T-helper 1 cell treated with Interleukin-12 subunit alpha and Interleukin-12 subunit beta and Interleukin-4 antibody, amounts not matched to agents 30 μg/mL and 1 μg/mL, for 36 hours (primary cell): ENCODE data around the gene BMPR1A.
A peak's percentile ranks its signal among the peaks of the same experiment; 100 is the strongest.

ENCODE experiments used
- H3K27ac Mint-ChIP-seq: one replicate; pipeline ENCODE4 v1.8.0; 2021; ENCODE audit warnings: mild to moderate bottlenecking, mixed read lengths
- H3K27me3 Mint-ChIP-seq: one replicate; pipeline ENCODE4 v1.8.0; 2021; ENCODE audit warnings: low read depth, mixed read lengths
- H3K36me3 Mint-ChIP-seq: one replicate; pipeline ENCODE4 v1.8.0; 2021; ENCODE audit warnings: low read depth, mixed read lengths
- H3K4me1 Mint-ChIP-seq: one replicate; pipeline ENCODE4 v1.8.0; 2021; ENCODE audit warnings: low read depth, mixed read lengths
- H3K4me3 Mint-ChIP-seq: one replicate; pipeline ENCODE4 v1.8.0; 2021; ENCODE audit warnings: mild to moderate bottlenecking, moderate library complexity, mixed read lengths
- H3K9me3 Mint-ChIP-seq: one replicate; pipeline ENCODE4 v1.8.0; 2021; ENCODE audit warnings: mixed read lengths

BMPR1A gene

GRCh38 chr10:86756511-86757112, at the start of gene BMPR1A:
Gene BMPR1A (plus strand): TSS chr10:86756619. CDS start chr10:86876019, 119,400 bp downstream.
- Mint-ChIP-seq H3K4me1 (peaks cover 30% of the 10 kb centered on the region), H3K36me3 (peaks cover 7% of the 10 kb centered on the region)

DNA sequence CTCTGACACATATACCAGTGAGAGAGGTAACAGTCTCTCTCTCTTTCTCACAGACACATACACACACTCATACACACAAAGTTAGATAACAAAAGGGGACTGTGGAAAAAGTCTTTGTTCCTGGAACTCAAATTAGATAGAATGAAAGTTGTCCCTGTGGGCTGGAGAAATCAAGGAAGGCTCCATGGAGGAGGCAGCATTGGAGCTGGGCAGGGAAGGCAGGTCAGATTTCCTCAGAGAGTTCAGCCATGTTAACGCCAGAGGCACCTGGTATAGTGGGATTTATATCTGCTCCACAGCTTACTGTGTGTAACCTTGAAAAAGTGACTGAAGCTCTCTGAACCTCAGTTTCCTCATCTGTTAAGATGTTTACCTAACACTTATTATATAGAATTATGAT, 49.4 kb upstream of the BMPR1A start:
- peaks cover 5% of the 10 kb centered on the region for H3K4me1 Mint-ChIP-seq
- H3K9me3 Mint-ChIP-seq, result no peaks in the 10 kb centered on the region
- no peak overlapping the region for H3K27ac Mint-ChIP-seq
- no peaks in the 10 kb centered on the region for H3K27me3 Mint-ChIP-seq
- H3K36me3 Mint-ChIP-seq, result no peaks in the 10 kb centered on the region
- H3K4me3 Mint-ChIP-seq, result no peak overlapping the region

More at GRCh38 chr10:86756511-86757112, at the start of gene BMPR1A:
- Mint-ChIP-seq H3K4me3 (peak within 1 kb of the TSS; percentile 85), H3K9me3 (no peaks in the 10 kb centered on the region), H3K27ac (peak within 1 kb of the TSS; percentile 73), H3K27me3 (peaks cover 56% of the 10 kb centered on the region)

DNA sequence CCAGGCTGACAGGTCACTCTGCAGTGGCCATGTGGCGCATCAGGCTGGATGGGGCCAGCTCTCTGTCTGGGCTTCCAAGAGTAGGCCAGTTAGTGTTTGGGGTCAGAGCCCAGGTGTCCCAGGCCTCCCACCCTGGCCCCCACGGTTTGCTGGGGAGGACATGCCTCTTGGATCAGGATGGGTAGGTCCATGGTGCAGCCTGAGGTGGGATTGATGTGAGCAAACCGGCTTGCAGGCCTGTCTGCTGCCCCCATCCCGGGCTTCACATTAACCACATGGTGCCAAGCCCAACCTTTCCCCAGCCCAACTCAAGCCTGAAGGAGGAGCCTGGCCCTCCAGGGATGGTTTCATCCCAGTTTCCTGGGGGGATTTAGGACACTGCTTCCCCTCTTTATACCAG, 48.9 kb upstream of the BMPR1A start:
- Mint-ChIP-seq H3K9me3 (no peaks in the 10 kb centered on the region), H3K36me3 (no peaks in the 10 kb centered on the region), H3K27me3 (no peaks in the 10 kb centered on the region), H3K27ac (no peak overlapping the region), H3K4me1 (peaks cover 5% of the 10 kb centered on the region), H3K4me3 (no peak overlapping the region)

GRCh38 chr10:86708068-86708782, 48.2 kb upstream of the BMPR1A start:
- H3K4me3 Mint-ChIP-seq, result no peak overlapping the region
- no peak overlapping the region for H3K27ac Mint-ChIP-seq
- no peaks in the 10 kb centered on the region for H3K36me3 Mint-ChIP-seq
- no peaks in the 10 kb centered on the region for H3K9me3 Mint-ChIP-seq
- no peaks in the 10 kb centered on the region for H3K27me3 Mint-ChIP-seq
- peaks cover 5% of the 10 kb centered on the region for H3K4me1 Mint-ChIP-seq

- Mint-ChIP-seq H3K27me3 (no peaks in the 10 kb centered on the region), H3K4me3 (no peak overlapping the region), H3K9me3 (no peaks in the 10 kb centered on the region), H3K4me1 (peaks cover 5% of the 10 kb centered on the region), H3K36me3 (no peaks in the 10 kb centered on the region), H3K27ac (no peak overlapping the region)
Measured at GRCh38 chr10:86708783-86709380, 47.5 kb upstream of the BMPR1A start.

- Mint-ChIP-seq H3K27ac (peak overlapping the region; percentile 43), H3K27me3 (no peaks in the 10 kb centered on the region), H3K9me3 (no peaks in the 10 kb centered on the region), H3K36me3 (no peaks in the 10 kb centered on the region), H3K4me1 (peaks cover 5% of the 10 kb centered on the region), H3K4me3 (peak overlapping the region; percentile 90)
Measured at GRCh38 chr10:86709396-86710185, 46.8 kb upstream of the BMPR1A start.

- peaks cover 5% of the 10 kb centered on the region for H3K4me1 Mint-ChIP-seq
- no peaks in the 10 kb centered on the region for H3K9me3 Mint-ChIP-seq
- no peaks in the 10 kb centered on the region for H3K27me3 Mint-ChIP-seq
- no peaks in the 10 kb centered on the region for H3K36me3 Mint-ChIP-seq
- peak overlapping the region; percentile 98 for H3K27ac Mint-ChIP-seq
- peak overlapping the region; percentile 90 for H3K4me3 Mint-ChIP-seq
Measured at GRCh38 chr10:86710987-86711512, 45.4 kb upstream of the BMPR1A start.

DNA sequence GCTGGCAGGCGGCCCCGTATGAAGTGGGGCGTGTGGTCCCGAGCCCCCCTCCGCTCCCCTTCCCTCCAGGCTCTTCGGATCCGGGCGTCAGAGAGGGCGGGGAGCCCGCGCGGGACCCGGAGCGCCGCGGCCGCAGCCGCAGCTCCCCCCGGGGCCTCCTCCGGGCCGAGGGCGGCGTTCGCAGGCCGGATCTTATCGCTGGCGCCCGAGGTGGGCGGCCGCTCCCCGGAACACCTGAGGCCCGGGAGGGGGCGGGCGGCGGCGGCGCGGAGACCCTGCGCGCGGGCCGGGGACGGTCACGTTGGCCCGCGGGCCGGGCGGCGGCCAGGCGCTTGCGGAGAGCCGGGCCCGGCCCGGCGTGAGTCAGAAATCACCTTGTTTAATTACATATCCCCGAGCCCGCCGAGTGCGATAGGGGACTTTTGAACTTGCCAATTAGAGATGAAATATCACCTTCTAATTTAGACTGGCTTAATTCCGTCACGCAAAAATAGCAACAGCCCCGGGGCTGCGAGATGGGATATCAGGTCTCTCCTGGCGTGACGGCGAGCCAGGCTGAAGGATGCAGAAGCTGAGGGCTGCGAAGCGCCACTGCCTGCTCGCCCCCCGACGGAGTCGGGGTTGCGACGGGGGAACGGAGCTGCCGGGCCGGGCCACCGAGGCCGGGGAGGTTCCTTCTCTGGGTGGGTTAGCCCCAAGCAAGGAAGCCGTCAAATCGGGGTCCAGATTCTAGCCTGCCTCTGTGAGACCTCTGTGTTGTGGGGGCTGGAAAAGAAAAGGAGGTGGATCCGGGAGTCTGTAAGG, 44.7 kb upstream of the BMPR1A start:
- peak overlapping the region; percentile 78 for H3K4me3 Mint-ChIP-seq
- no peaks in the 10 kb centered on the region for H3K9me3 Mint-ChIP-seq
- no peaks in the 10 kb centered on the region for H3K36me3 Mint-ChIP-seq
- H3K4me1 Mint-ChIP-seq, result peaks cover 5% of the 10 kb centered on the region
- H3K27me3 Mint-ChIP-seq, result no peaks in the 10 kb centered on the region
- peak overlapping the region; percentile 73 for H3K27ac Mint-ChIP-seq

DNA sequence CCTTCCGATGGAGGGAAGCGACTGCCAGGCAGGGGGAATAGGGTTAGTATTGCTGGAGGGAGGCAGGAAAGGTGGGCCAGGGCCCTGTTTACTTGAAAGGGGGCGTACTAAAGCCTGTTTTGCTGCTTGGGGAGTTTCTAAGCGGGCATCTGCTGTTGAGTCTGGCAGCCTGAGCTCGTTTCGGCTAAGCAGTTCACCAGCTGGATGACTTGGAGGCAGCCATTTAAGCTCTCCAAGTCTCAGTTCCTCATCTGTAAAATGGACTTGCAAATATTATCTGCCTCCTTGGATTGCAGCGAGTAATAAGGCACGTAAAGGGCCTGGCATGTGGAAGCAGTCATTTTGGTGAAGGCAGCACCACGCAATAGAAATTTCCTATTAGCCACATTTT, 44.1 kb upstream of the BMPR1A start:
- Mint-ChIP-seq H3K27ac (peak overlapping the region; percentile 73), H3K4me3 (peak overlapping the region; percentile 78), H3K4me1 (peaks cover 5% of the 10 kb centered on the region), H3K36me3 (no peaks in the 10 kb centered on the region), H3K9me3 (no peaks in the 10 kb centered on the region), H3K27me3 (no peaks in the 10 kb centered on the region)

- H3K4me1 Mint-ChIP-seq, result peaks cover 5% of the 10 kb centered on the region
- H3K36me3 Mint-ChIP-seq, result no peaks in the 10 kb centered on the region
- H3K27ac Mint-ChIP-seq, result no peak overlapping the region
- H3K4me3 Mint-ChIP-seq, result no peak overlapping the region
- peaks cover under 1% of the 10 kb centered on the region for H3K27me3 Mint-ChIP-seq
- no peaks in the 10 kb centered on the region for H3K9me3 Mint-ChIP-seq
Measured at GRCh38 chr10:86715156-86715795, 41.1 kb upstream of the BMPR1A start.

DNA sequence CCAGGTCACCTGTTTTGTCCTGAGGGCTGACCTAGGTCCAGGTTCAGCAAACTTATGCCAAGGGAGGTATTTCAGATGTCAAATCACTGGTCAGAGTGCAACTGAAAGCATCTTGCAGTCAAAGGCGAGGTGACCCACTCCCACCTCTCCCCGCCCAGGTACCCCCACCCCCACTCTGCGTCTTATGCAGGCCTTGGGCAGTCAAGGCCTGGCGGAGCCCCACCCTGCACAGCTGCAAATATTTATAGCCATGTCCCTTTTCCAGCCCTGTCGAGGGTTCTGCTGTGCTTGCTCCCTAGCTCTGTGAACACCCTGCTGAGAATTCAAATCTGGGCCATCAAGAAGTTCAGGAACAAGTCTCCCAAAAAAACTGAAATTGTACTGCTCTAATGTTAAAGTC, 40.6 kb upstream of the BMPR1A start:
- peaks cover 6% of the 10 kb centered on the region for H3K27me3 Mint-ChIP-seq
- H3K4me3 Mint-ChIP-seq, result no peak overlapping the region
- H3K4me1 Mint-ChIP-seq, result peaks cover 1% of the 10 kb centered on the region
- no peaks in the 10 kb centered on the region for H3K9me3 Mint-ChIP-seq
- no peaks in the 10 kb centered on the region for H3K36me3 Mint-ChIP-seq
- H3K27ac Mint-ChIP-seq, result no peak overlapping the region

- H3K36me3 Mint-ChIP-seq, result no peaks in the 10 kb centered on the region
- H3K9me3 Mint-ChIP-seq, result no peaks in the 10 kb centered on the region
- H3K4me1 Mint-ChIP-seq, result no peaks in the 10 kb centered on the region
- peaks cover 6% of the 10 kb centered on the region for H3K27me3 Mint-ChIP-seq
- H3K4me3 Mint-ChIP-seq, result no peak overlapping the region
- H3K27ac Mint-ChIP-seq, result no peak overlapping the region
Measured at GRCh38 chr10:86716466-86716865, 40.0 kb upstream of the BMPR1A start.

DNA sequence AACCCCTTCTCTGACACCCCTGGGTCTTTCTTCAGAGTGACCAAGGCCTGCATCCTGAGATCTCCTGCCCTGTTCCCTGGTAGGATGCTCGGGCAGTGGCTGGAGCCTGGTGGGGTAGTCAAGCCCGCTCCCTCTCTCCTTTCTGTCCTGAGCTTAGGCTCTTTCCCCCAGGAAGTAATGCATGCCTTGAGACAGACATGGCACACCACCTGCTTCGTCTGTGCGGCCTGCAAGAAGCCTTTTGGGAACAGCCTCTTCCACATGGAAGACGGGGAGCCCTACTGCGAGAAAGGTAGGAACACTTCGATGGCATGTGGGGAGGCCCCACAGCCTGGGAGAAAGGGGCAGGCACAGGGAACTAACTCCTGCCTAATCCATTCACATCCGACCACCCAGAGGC, 37.9 kb upstream of the BMPR1A start:
- Mint-ChIP-seq H3K4me3 (no peak overlapping the region), H3K4me1 (peaks cover 7% of the 10 kb centered on the region), H3K27ac (no peak overlapping the region), H3K9me3 (no peaks in the 10 kb centered on the region), H3K36me3 (no peaks in the 10 kb centered on the region), H3K27me3 (peaks cover 10% of the 10 kb centered on the region)
